Measurements from ENCODE around the gene ZNF644. TPM values are rescaled to one million over a fixed set of nuclear protein-coding genes. Genes with fewer than 3 reads are reported as not detected.
A peak's percentile ranks its signal among the peaks of the same experiment; 100 is the strongest.

Gene ZNF644
- total and polyA plus RNA-seq, 7 donors: 16.3 to 35.6 (median 27.5) TPM

- peaks cover 64% of the 10 kb centered on the region for H3K4me1 ChIP-seq
- 38 to 71% (median 40%) methylated on average over 3 of the region's 3 CpGs for WGBS, 3 donors
- intact Hi-C loops (cut with DNase I): loop anchor here in 1 of 2 donors (5.0 kb wide), 1 partner anchor 35 kb away; no protein-coding TSS in a partner anchor
- peak in 2 of 4 donors; percentile 31 to 45 for ATAC-seq
- TF ChIP-seq, protein P1, sequence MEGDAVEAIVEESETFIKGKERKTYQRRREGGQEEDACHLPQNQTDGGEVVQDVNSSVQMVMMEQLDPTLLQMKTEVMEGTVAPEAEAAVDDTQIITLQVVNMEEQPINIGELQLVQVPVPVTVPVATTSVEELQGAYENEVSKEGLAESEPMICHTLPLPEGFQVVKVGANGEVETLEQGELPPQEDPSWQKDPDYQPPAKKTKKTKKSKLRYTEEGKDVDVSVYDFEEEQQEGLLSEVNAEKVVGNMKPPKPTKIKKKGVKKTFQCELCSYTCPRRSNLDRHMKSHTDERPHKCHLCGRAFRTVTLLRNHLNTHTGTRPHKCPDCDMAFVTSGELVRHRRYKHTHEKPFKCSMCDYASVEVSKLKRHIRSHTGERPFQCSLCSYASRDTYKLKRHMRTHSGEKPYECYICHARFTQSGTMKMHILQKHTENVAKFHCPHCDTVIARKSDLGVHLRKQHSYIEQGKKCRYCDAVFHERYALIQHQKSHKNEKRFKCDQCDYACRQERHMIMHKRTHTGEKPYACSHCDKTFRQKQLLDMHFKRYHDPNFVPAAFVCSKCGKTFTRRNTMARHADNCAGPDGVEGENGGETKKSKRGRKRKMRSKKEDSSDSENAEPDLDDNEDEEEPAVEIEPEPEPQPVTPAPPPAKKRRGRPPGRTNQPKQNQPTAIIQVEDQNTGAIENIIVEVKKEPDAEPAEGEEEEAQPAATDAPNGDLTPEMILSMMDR (IDR thresholded peaks at IDR 0.05): no peak
- peak overlapping the region; percentile 26 for H3K4me3 ChIP-seq
- H3K36me3 ChIP-seq (ENCODE audit: insufficient read depth in 1 of 2, low read depth in 1 of 2): peaks cover 0 to 7% of the 10 kb centered on the region in 2 donors
- H3K27ac ChIP-seq: no peak overlapping the region
- H3K27me3 ChIP-seq (ENCODE audit: insufficient read depth in 3 of 3, low read length in 2 of 3): no peaks in the 10 kb centered on the region
- no peak for DNase-seq
- H3K9me3 ChIP-seq: no peaks in the 10 kb centered on the region
Observed at GRCh38 chr1:90922202-90922601, 99.6 kb downstream of the ZNF644 start.

- peak overlapping the region; percentile 51 for H3K27ac ChIP-seq
- no peaks in the 10 kb centered on the region for H3K9me3 ChIP-seq
- H3K4me1 ChIP-seq: peaks cover 52% of the 10 kb centered on the region
- peak; percentile 79 to 95 (median 90) for ATAC-seq
- no peak for DNase-seq
- 41 to 62% (median 59%) methylated on average over 1 of the region's 1 CpG for WGBS, 3 donors
- no peak overlapping the region for H3K4me3 ChIP-seq
- TF ChIP-seq, protein P1 (IDR thresholded peaks at IDR 0.05): no peak
- H3K36me3 ChIP-seq (ENCODE audit: insufficient read depth in 1 of 2, low read depth in 1 of 2): peaks cover 0 to 28% of the 10 kb centered on the region in 2 donors
- no peaks in the 10 kb centered on the region for H3K27me3 ChIP-seq (ENCODE audit: insufficient read depth in 3 of 3, low read length in 2 of 3)
- intact Hi-C loops (cut with DNase I): loop anchor here in 1 of 2 donors (5.0 kb wide), 1 partner anchor 37 kb away; no protein-coding TSS in a partner anchor
Observed at GRCh38 chr1:90919900-90920299, 101.9 kb downstream of the ZNF644 start.

GRCh38 chr1:90919190-90919719, 102.6 kb downstream of the ZNF644 start:
- Histone ChIP-seq H3K9me3 (no peaks in the 10 kb centered on the region), H3K4me1 (peaks cover 46% of the 10 kb centered on the region), H3K27ac (peak overlapping the region; percentile 51), H3K27me3 (ENCODE audit: insufficient read depth in 3 of 3, low read length in 2 of 3) (no peaks in the 10 kb centered on the region), H3K4me3 (no peak overlapping the region), H3K36me3 (ENCODE audit: insufficient read depth in 1 of 2, low read depth in 1 of 2) (peaks cover 2 to 35% of the 10 kb centered on the region in 2 donors)
- intact Hi-C loops (cut with DNase I): no loop called here
- 67 to 86% (median 74%) methylated on average over 1 of the region's 1 CpG for WGBS, 3 donors
- TF ChIP-seq, protein P1 (IDR thresholded peaks at IDR 0.05): no peak
- no peak for ATAC-seq
- DNase-seq: no peak

GRCh38 chr1:90911353-90911752, 110.5 kb downstream of the ZNF644 start:
- H3K27ac ChIP-seq: no peak overlapping the region
- intact Hi-C loops (cut with DNase I): no loop called here
- no peak for DNase-seq

More at GRCh38 chr1:90911353-90911752, 110.5 kb downstream of the ZNF644 start:
- no peaks in the 10 kb centered on the region for H3K4me1 ChIP-seq
- 93 to 95% (median 94%) methylated on average over 1 of the region's 1 CpG for WGBS, 3 donors
- TF ChIP-seq, protein P1 (IDR thresholded peaks at IDR 0.05): no peak
- H3K27me3 ChIP-seq (ENCODE audit: insufficient read depth in 3 of 3, low read length in 2 of 3): no peaks in the 10 kb centered on the region
- no peak overlapping the region for H3K4me3 ChIP-seq
- H3K9me3 ChIP-seq: no peaks in the 10 kb centered on the region
- H3K36me3 ChIP-seq (ENCODE audit: insufficient read depth in 1 of 2, low read depth in 1 of 2): peaks cover 2 to 20% of the 10 kb centered on the region in 2 donors
- ATAC-seq: no peak

Data from psoas muscle (tissue), 8 donors.